Ascending aorta (tissue), 2 donors: Measurements from ENCODE around the gene NARF. TPM values are rescaled to one million over a fixed set of nuclear protein-coding genes. Genes with fewer than 3 reads are reported as not detected.

Source experiments
- DNase-seq, 2 donors: peaks; one replicate each; pipeline ENCODE4 v3.0.0-alpha.2; 2019; ENCODE audit warnings: low spot score in 2 of 2
- H3K27ac ChIP-seq, 2 donors: fragments of 200-600 bp; sonication (generic); one replicate each; pipeline ENCODE4 v1.5.1; 2016 to 2017; ENCODE audit warnings: mild to moderate bottlenecking in 1 of 2
- H3K27me3 ChIP-seq: fragments of 200-600 bp; sonication (generic); one replicate; pipeline ENCODE4 v1.5.1; 2017
- H3K36me3 ChIP-seq, 2 donors: fragments of 200-600 bp; sonication (generic); one replicate each; pipeline ENCODE4 v1.5.1; 2016
- H3K4me1 ChIP-seq, 2 donors: fragments of 200-600 bp; sonication (generic); one replicate each; pipeline ENCODE4 v1.5.1; 2016 to 2017; ENCODE audit warnings: mild to moderate bottlenecking in 1 of 2
- H3K4me3 ChIP-seq, 2 donors: fragments of 200-600 bp; sonication (generic); one replicate each; pipeline ENCODE4 v1.5.1; 2016 to 2017; ENCODE audit warnings: mild to moderate bottlenecking in 1 of 2
- H3K9me3 ChIP-seq, 2 donors: fragments of 200-600 bp; sonication (generic); one replicate each; pipeline ENCODE4 v1.5.1; 2016
- CTCF ChIP-seq, 3 experiments: fragments of 200-600 bp in 2 of 3; fragments of 450-650 bp in 1 of 3; sonication (generic) in 2 of 3; IDR thresholded peaks; one replicate each; pipeline ENCODE4 v1.5.1; 2016 to 2019; ENCODE audit warnings: antibody characterized with exemption in 3 of 3, mild to moderate bottlenecking in 1 of 3, moderate library complexity in 1 of 3
- intact Hi-C: fragments of 100-400 bp; cut with DNase I; formaldehyde crosslinking; loops from one replicate; pipeline ENCODE4 v1.15.1; 2023
- total RNA-seq: library from RNA; depleted of rRNA; stranded (reverse); fragments of >200 nt; gene quantifications from one replicate; pipeline ENCODE4 v1.1.0, GENCODE V29; 2016

NARF gene
- total RNA-seq, 1 donor from 2014 or later: 38.3 TPM

GRCh38 chr17:82479602-82480001 lies 21.1 kb downstream of the NARF start:
- no peaks in the 10 kb centered on the region for H3K4me1 ChIP-seq
- DNase-seq: no peak
- H3K4me3 ChIP-seq: no peak overlapping the region
- peaks cover 69 to 95% of the 10 kb centered on the region in 2 donors for H3K36me3 ChIP-seq
- no peak for TF ChIP-seq CTCF (IDR thresholded peaks at IDR 0.05)
- no peak overlapping the region for H3K27ac ChIP-seq
- H3K9me3 ChIP-seq: no peaks in the 10 kb centered on the region
- intact Hi-C loops: no loop called here
- H3K27me3 ChIP-seq: no peaks in the 10 kb centered on the region

- intact Hi-C loops: no loop called here
- TF ChIP-seq CTCF (IDR thresholded peaks at IDR 0.05): no peak
- no peaks in the 10 kb centered on the region for H3K4me1 ChIP-seq
- no peak overlapping the region for H3K27ac ChIP-seq
- no peaks in the 10 kb centered on the region for H3K27me3 ChIP-seq
- no peaks in the 10 kb centered on the region for H3K9me3 ChIP-seq
- H3K36me3 ChIP-seq: peaks cover 71 to 97% of the 10 kb centered on the region in 2 donors
- H3K4me3 ChIP-seq: no peak overlapping the region
- no peak for DNase-seq
Observed at GRCh38 chr17:82480318-82480717, 21.8 kb downstream of the NARF start.

GRCh38 chr17:82483204-82483660 lies 24.7 kb downstream of the NARF start:
- no peak for TF ChIP-seq CTCF (IDR thresholded peaks at IDR 0.05)
- peaks cover 87 to 88% of the 10 kb centered on the region in 2 donors for H3K36me3 ChIP-seq
- H3K4me1 ChIP-seq: peaks cover 2 to 6% of the 10 kb centered on the region in 2 donors
- intact Hi-C loops: no loop called here
- no peaks in the 10 kb centered on the region for H3K9me3 ChIP-seq
- no peak overlapping the region for H3K27ac ChIP-seq
- DNase-seq: no peak
- no peaks in the 10 kb centered on the region for H3K27me3 ChIP-seq
- no peak overlapping the region for H3K4me3 ChIP-seq

GRCh38 chr17:82483836-82484235 lies 25.3 kb downstream of the NARF start:
- H3K27ac ChIP-seq: no peak overlapping the region
- TF ChIP-seq CTCF (IDR thresholded peaks at IDR 0.05): no peak
- no peaks in the 10 kb centered on the region for H3K9me3 ChIP-seq
- peaks cover 2 to 12% of the 10 kb centered on the region in 2 donors for H3K4me1 ChIP-seq
- peaks cover 81 to 82% of the 10 kb centered on the region in 2 donors for H3K36me3 ChIP-seq
- no peaks in the 10 kb centered on the region for H3K27me3 ChIP-seq
- no peak overlapping the region for H3K4me3 ChIP-seq
- intact Hi-C loops: no loop called here
- no peak for DNase-seq

- TF ChIP-seq CTCF (IDR thresholded peaks at IDR 0.05): no peak
- Histone ChIP-seq H3K9me3 (no peaks in the 10 kb centered on the region), H3K27me3 (no peaks in the 10 kb centered on the region), H3K4me1 (peaks cover 7 to 20% of the 10 kb centered on the region in 2 donors), H3K27ac (peak overlapping the region in 1 of 2 donors; percentile 14), H3K36me3 (peaks cover 54 to 56% of the 10 kb centered on the region in 2 donors), H3K4me3 (no peak overlapping the region)
- DNase-seq: no peak
- intact Hi-C loops: no loop called here
Observed at GRCh38 chr17:82486231-82487094, 27.9 kb downstream of the NARF start.
